HL-60 (cell line): ENCODE results near the gene POLR2L.

Source experiments
- CTCF ChIP-seq: IDR thresholded peaks from one replicate; pipeline ENCODE4 v1.5.1; 2011; ENCODE audit warnings: low read length, control low read depth, inconsistent platforms; ENCODE audit not compliant: insufficient read depth
- GABPA ChIP-seq: IDR thresholded peaks from 2 replicates; pipeline ENCODE4 v1.6.1; 2012; ENCODE audit warnings: low read depth
- REST ChIP-seq: IDR thresholded peaks from 2 replicates; pipeline ENCODE4 v1.6.1; 2012; ENCODE audit warnings: low read depth; ENCODE audit not compliant: insufficient replicate concordance

GRCh38 chr11:880447-880846 lies 38.1 kb upstream of the POLR2L start:
- TF ChIP-seq CTCF (no peak), REST (no peak), GABPA (no peak)
